ENCODE results near the gene PCNX2. TPM values are rescaled to one million over a fixed set of nuclear protein-coding genes. Genes with fewer than 3 reads are reported as not detected.

Gene PCNX2
- total RNA-seq, 1 donor from 2014 or later = 11.3 TPM

DNA sequence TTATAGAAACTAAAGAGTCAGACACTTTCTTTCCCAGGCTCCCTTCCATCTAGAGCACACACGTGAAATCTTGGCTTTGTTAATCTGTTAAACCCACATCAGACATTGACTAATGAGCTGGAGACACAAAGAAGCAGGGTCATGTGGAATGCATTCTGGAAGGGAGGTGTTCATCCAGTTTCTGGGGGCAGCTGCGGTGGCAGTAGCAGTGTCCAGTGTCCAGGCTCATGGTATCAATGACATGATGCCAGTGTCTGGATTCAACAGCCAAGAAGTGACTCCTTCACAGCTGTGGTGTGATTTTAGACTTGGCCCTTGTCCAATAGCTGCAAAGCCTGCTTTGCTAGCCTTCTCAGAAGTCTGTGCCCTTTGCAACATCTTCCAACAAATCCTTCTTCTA lies 249.9 kb downstream of the PCNX2 start:
- Histone ChIP-seq H3K9me3 (no peaks in the 10 kb centered on the region), H3K4me1 (no peaks in the 10 kb centered on the region), H3K4me3 (no peak overlapping the region), H3K27ac (no peak overlapping the region), H3K27me3 (ENCODE audit: low read depth) (no peaks in the 10 kb centered on the region), H3K36me3 (no peaks in the 10 kb centered on the region)
- ATAC-seq (no peak), DNase-seq (no peak)
- intact Hi-C loops (cut with DNase I) = no loop called here
- TF ChIP-seq, protein P1, sequence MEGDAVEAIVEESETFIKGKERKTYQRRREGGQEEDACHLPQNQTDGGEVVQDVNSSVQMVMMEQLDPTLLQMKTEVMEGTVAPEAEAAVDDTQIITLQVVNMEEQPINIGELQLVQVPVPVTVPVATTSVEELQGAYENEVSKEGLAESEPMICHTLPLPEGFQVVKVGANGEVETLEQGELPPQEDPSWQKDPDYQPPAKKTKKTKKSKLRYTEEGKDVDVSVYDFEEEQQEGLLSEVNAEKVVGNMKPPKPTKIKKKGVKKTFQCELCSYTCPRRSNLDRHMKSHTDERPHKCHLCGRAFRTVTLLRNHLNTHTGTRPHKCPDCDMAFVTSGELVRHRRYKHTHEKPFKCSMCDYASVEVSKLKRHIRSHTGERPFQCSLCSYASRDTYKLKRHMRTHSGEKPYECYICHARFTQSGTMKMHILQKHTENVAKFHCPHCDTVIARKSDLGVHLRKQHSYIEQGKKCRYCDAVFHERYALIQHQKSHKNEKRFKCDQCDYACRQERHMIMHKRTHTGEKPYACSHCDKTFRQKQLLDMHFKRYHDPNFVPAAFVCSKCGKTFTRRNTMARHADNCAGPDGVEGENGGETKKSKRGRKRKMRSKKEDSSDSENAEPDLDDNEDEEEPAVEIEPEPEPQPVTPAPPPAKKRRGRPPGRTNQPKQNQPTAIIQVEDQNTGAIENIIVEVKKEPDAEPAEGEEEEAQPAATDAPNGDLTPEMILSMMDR (IDR thresholded peaks at IDR 0.05) = no peak

DNA sequence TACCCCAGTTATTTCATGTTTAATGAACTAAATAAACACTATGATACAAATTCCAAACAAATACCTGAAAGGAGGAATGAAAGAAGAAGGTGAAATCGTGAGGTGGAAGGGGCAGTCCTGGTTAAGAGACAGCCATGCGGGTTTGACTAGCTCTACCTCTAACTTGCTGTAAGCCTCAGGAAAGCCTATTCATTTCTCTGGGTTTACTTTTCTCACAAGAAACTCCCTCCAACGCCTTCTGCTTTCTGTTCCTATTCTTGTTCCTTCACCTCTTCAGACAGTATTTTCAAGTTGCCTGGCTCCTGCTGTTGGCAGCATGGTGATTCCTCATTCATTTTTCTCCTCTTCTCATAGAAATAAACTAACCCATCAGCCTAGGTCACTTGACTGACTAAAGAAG lies 252.7 kb downstream of the PCNX2 start:
- DNase-seq (no peak), ATAC-seq (no peak)
- Histone ChIP-seq H3K36me3 (no peaks in the 10 kb centered on the region), H3K27ac (no peak overlapping the region), H3K4me1 (no peaks in the 10 kb centered on the region), H3K27me3 (ENCODE audit: low read depth) (no peaks in the 10 kb centered on the region), H3K9me3 (no peaks in the 10 kb centered on the region), H3K4me3 (no peak overlapping the region)
- intact Hi-C loops (cut with DNase I) = no loop called here
- TF ChIP-seq, protein P1 (IDR thresholded peaks at IDR 0.05) = no peak

DNA sequence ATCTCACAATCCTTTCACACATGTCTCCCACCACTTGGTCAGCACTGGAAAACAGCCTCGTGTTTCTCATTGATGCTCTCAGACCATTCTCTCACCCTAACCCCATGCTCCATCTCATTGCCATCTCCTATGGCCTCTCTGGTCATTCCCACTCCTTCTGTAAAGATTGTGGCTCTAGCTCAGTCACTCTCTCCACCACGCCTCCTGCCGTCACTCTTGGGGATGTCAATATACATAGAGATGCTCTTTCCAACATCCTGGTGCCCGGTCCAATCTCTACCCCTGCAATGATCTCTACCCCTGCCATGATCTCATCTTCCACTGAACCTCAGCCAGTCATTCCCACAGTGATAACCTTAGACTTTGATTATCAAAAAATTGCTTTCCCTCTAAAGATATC lies 255.0 kb downstream of the PCNX2 start:
- Histone ChIP-seq H3K4me3 (no peak overlapping the region), H3K27ac (no peak overlapping the region), H3K9me3 (no peaks in the 10 kb centered on the region), H3K36me3 (no peaks in the 10 kb centered on the region), H3K4me1 (no peaks in the 10 kb centered on the region), H3K27me3 (ENCODE audit: low read depth) (no peaks in the 10 kb centered on the region)
- no peak for DNase-seq
- TF ChIP-seq, protein P1 (IDR thresholded peaks at IDR 0.05) = no peak
- intact Hi-C loops (cut with DNase I) = no loop called here
- ATAC-seq = no peak

DNA sequence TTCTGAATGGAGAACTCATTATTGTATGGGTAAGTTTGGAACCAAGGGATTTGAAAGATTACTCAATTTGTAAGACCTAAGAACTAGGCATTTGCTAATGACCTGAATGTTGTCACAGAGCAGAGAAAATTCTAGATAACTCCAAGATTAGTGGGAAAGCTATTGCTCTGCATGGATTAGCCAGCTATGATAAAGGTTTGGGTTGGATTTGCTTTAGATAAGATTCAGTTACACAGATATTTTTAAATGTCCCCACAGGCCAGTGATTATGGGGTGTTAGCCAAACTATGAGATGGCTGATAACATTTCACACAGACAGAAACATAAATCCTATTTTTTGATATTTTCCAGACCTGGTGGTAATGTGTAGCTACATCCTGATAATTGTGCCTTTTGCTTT lies 256.9 kb downstream of the PCNX2 start:
- DNase-seq (no peak), ATAC-seq (no peak)
- intact Hi-C loops (cut with DNase I) = no loop called here
- TF ChIP-seq, protein P1 (IDR thresholded peaks at IDR 0.05) = no peak
- Histone ChIP-seq H3K4me1 (no peaks in the 10 kb centered on the region), H3K27ac (no peak overlapping the region), H3K36me3 (no peaks in the 10 kb centered on the region), H3K27me3 (ENCODE audit: low read depth) (no peaks in the 10 kb centered on the region), H3K9me3 (no peaks in the 10 kb centered on the region), H3K4me3 (no peak overlapping the region)

DNA sequence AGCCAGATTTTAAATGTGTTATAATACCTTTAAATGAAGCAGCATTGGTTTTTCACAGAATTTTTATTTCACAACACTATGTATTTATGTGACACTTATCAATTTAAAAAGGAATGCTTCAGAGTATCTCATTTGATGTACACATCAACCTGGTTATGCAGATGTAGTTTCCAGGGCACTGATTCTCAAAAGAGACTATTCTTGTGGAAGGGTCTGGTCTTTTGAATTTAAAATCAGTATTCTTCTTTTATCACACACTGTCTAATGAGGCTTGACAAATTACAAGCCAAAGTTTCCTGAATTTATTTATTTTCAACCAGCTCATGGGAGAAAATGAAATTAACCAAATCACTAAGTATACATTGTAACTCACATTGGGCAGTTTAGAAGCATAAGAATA lies 257.7 kb downstream of the PCNX2 start:
- H3K9me3 ChIP-seq = no peaks in the 10 kb centered on the region
- ATAC-seq = no peak
- no peak overlapping the region for H3K4me3 ChIP-seq
- no peaks in the 10 kb centered on the region for H3K27me3 ChIP-seq (ENCODE audit: low read depth)
- intact Hi-C loops (cut with DNase I) = no loop called here
- DNase-seq = no peak
- H3K4me1 ChIP-seq = no peaks in the 10 kb centered on the region
- H3K27ac ChIP-seq = no peak overlapping the region
- TF ChIP-seq, protein P1 (IDR thresholded peaks at IDR 0.05) = no peak
- no peaks in the 10 kb centered on the region for H3K36me3 ChIP-seq

DNA sequence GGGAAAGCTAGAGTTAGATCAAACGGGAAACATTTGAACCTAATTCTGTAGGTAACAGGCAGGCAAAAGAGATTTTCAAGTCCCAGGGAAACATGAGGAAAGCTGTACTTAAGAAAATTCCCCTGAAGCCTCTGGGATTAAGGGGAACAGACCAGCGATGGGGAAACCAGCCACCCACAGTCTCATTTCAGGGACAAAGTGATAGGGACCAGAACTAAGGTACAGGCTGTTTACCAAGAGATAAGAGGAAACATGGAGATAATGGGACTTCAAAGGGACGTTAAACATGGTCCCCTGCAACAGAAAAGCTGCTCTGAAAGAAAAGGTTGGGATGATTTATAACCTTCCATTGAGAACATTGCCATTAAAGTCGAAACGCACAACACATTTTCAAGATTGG lies 260.7 kb downstream of the PCNX2 start:
- DNase-seq = no peak
- H3K4me1 ChIP-seq = no peaks in the 10 kb centered on the region
- H3K27me3 ChIP-seq (ENCODE audit: low read depth) = no peaks in the 10 kb centered on the region
- H3K27ac ChIP-seq = no peak overlapping the region
- TF ChIP-seq, protein P1 (IDR thresholded peaks at IDR 0.05) = no peak
- no peaks in the 10 kb centered on the region for H3K36me3 ChIP-seq
- H3K4me3 ChIP-seq = no peak overlapping the region
- H3K9me3 ChIP-seq = no peaks in the 10 kb centered on the region
- ATAC-seq = no peak
- intact Hi-C loops (cut with DNase I) = no loop called here
